ENCODE measurements around the gene FREM3.
A peak's percentile ranks its signal among the peaks of the same experiment; 100 is the strongest.
"Not testable (repeated sequence)": the region's sequence is repeated elsewhere in the genome, so short reads cannot be mapped to it uniquely, and the experiment has no call there.

FREM3 gene

DNA sequence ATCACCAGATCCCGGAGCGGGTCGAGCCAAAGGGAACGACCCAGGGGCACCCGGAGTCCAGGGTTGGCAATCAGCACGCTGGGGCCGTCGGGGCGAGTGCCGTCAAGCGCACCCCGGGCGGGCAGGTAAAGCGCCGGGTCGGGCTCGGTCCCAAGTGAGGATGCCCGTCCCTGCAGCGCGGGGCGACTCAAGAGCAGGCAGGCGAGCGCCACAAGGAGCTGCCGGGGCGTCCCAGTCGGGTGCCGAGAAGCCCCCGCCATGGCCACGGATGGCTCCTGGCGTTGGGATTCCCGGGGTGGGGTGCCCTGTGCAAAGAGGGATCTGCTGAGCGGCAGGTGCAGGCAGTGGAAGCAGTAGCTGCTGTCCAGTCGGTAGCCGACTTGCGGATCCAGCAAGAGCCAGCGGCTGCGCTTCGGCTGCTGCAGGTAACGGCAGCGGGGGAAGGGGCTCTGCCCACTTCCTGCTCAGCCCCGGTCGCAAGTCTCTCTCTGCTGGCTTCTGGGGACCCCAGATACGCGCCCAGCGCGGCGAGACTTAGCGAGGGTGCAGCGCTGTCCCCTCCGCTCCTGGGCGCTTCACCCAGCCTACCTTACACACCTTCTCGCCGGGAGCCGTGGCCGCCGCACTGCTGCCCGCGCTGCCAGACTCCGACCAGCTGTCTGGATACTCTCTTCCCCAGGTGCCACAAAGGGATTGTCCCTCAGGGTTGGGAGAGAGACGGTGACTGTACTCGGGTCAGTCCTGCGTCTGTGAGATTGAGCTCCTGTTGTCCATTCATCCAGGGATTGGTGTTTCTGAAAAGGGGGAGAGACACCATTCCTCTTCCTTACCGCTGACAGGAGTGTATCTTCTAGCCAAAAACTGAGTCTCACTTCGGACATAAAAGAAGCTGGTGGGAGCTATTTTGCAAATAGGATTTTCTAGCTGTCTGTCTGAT lies at the start of gene FREM3:
FREM3 (minus strand) TSS at position 260 of the 937 bp plus-strand sequence; CDS start at position 260, 0 bp downstream.
- no peaks in the 10 kb centered on the region for H3K36me3 Mint-ChIP-seq (ENCODE audit: low read depth)
- H3K4me1 Mint-ChIP-seq = peaks cover 7% of the 10 kb centered on the region

GRCh38 chr4:143745874-143746273 lies 45.4 kb upstream of the FREM3 start:
- H3K4me3 Mint-ChIP-seq = no peak overlapping the region
- H3K4me1 Mint-ChIP-seq = no peaks in the 10 kb centered on the region
- no peaks in the 10 kb centered on the region for H3K36me3 Mint-ChIP-seq (ENCODE audit: low read depth)
- H3K27me3 Mint-ChIP-seq (ENCODE audit: low read depth) = no peaks in the 10 kb centered on the region
- H3K27ac Mint-ChIP-seq = no peak overlapping the region
- no peak for TF ChIP-seq CTCF (IDR thresholded peaks at IDR 0.05; ENCODE audit: unreplicated experiment in 3 of 3)
- no peaks in the 10 kb centered on the region for H3K9me3 Mint-ChIP-seq

More for the DNA sequence above, at the start of gene FREM3:
- Mint-ChIP-seq H3K4me3 (peak within 1 kb of the TSS; percentile 81 to 85 (median 83)), H3K27ac (no peak within 1 kb of the TSS), H3K27me3 (ENCODE audit: low read depth) (peaks cover 84% of the 10 kb centered on the region), H3K9me3 (peaks cover 7% of the 10 kb centered on the region)
- TF ChIP-seq CTCF (IDR thresholded peaks at IDR 0.05; ENCODE audit: unreplicated experiment in 3 of 3) = no peak

DNA sequence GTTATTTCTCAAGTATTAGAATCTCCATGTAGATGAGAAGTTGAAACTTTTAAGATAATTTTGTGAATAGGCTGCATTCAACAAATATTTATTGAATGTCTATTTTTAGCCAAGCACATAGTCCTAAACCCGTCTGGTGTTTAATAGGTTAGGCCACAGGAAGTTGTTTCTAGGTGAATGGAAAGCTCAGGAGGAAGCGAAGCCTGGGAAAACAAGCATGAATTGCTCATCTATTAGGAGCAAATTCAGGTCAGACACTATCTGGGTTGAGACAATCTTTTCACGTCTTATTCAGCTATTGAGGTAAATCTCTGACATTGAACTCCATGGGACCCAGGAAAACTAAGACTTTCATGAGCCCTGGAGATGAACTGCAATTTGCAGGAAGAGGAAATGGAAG lies 43.1 kb upstream of the FREM3 start:
- H3K9me3 Mint-ChIP-seq = no peaks in the 10 kb centered on the region
- no peak for TF ChIP-seq CTCF (IDR thresholded peaks at IDR 0.05; ENCODE audit: unreplicated experiment in 3 of 3)
- H3K27ac Mint-ChIP-seq = no peak overlapping the region
- no peaks in the 10 kb centered on the region for H3K4me1 Mint-ChIP-seq
- H3K36me3 Mint-ChIP-seq (ENCODE audit: low read depth) = no peaks in the 10 kb centered on the region
- H3K27me3 Mint-ChIP-seq (ENCODE audit: low read depth) = no peaks in the 10 kb centered on the region
- no peak overlapping the region for H3K4me3 Mint-ChIP-seq

- Mint-ChIP-seq H3K4me3 (no peak overlapping the region), H3K27me3 (ENCODE audit: low read depth) (no peaks in the 10 kb centered on the region), H3K4me1 (no peaks in the 10 kb centered on the region), H3K36me3 (ENCODE audit: low read depth) (no peaks in the 10 kb centered on the region), H3K9me3 (no peaks in the 10 kb centered on the region), H3K27ac (no peak overlapping the region)
- TF ChIP-seq CTCF (IDR thresholded peaks at IDR 0.05; ENCODE audit: unreplicated experiment in 3 of 3) = no peak
These were observed 42.4 kb upstream of the FREM3 start for GRCh38 chr4:143742834-143743233.

GRCh38 chr4:143736861-143737260 lies 36.4 kb upstream of the FREM3 start:
- Mint-ChIP-seq H3K4me3 (no peak overlapping the region), H3K36me3 (ENCODE audit: low read depth) (no peaks in the 10 kb centered on the region), H3K9me3 (peaks cover 4% of the 10 kb centered on the region), H3K4me1 (no peaks in the 10 kb centered on the region), H3K27me3 (ENCODE audit: low read depth) (no peaks in the 10 kb centered on the region), H3K27ac (no peak overlapping the region)
- no peak for TF ChIP-seq CTCF (IDR thresholded peaks at IDR 0.05; ENCODE audit: unreplicated experiment in 3 of 3)

GRCh38 chr4:143736061-143736460 lies 35.6 kb upstream of the FREM3 start:
- H3K27me3 Mint-ChIP-seq (ENCODE audit: low read depth); H3K27ac Mint-ChIP-seq; H3K4me3 Mint-ChIP-seq; H3K4me1 Mint-ChIP-seq; H3K36me3 Mint-ChIP-seq (ENCODE audit: low read depth); H3K9me3 Mint-ChIP-seq: not testable (repeated sequence)
